ENCODE measurements around the gene C2CD4C.
"Not testable (repeated sequence)": the region's sequence is repeated elsewhere in the genome, so short reads cannot be mapped to it uniquely, and the experiment has no call there.

The C2CD4C gene

GRCh38 chr19:362154-362553 is 46.8 kb downstream of the C2CD4C start:
- DNase-seq: no peak

GRCh38 chr19:359653-359925 is 49.4 kb downstream of the C2CD4C start:
- no peak for DNase-seq

- DNase-seq: not testable (repeated sequence)
Measured at GRCh38 chr19:355536-355935, 53.4 kb downstream of the C2CD4C start.
